ENCODE measurements around the gene TCF12. TPM values are rescaled to one million over a fixed set of nuclear protein-coding genes. Genes with fewer than 3 reads are reported as not detected.

Gene TCF12
- total and polyA plus RNA-seq, 2 of the 8 experiments (the other 6 are each of a cell fraction or from before 2014, with no cell fraction given) = 85.8 to 101 TPM

DNA sequence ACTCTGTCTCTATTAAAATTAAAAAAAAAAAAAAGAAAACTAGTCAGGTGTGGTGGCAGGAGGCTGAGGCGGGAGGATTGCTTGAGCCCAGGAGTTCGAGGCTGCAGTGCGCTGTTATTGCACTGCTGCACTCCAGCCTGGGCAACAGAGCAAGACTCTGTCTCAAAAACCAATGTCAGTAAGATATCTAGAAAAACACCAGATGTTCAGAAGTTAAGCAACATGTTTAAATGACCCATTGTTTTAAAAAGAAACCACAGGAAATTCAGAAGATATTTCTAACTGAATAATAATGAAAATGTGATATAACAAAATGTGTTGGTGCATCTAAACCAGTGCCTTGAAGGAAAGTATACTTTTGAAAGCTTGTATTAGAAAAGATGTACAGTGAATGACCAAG lies 254.5 kb downstream of the TCF12 start:
- no peak for FAIRE-seq
- H3K9me3 ChIP-seq (ENCODE audit: insufficient read depth in 2 of 2, low read depth in 1 of 2, low read length in 1 of 2) = no peaks in the 10 kb centered on the region
- no peak overlapping the region for H3K23ac ChIP-seq (ENCODE audit: insufficient read length)
- no peaks in the 10 kb centered on the region for H4K20me1 ChIP-seq (replicated peaks in 1 of 2; ENCODE audit: control insufficient read depth in 1 of 2, insufficient read depth in 2 of 2, low read length in 2 of 2)
- H2BK12ac ChIP-seq (ENCODE audit: low read depth, low read length) = no peak overlapping the region
- no peak overlapping the region for H2AK5ac ChIP-seq (ENCODE audit: low read depth, low read length)
- no peak overlapping the region for H3K4me2 ChIP-seq (ENCODE audit: insufficient read depth in 1 of 2, low read depth in 2 of 2, low read length in 2 of 2)
- no peak overlapping the region for H2BK120ac ChIP-seq (replicated peaks; ENCODE audit: low read depth, low read length)
- no peak overlapping the region for H3K14ac ChIP-seq (ENCODE audit: insufficient read length)
- no peak overlapping the region for H3K18ac ChIP-seq (ENCODE audit: extremely low read depth, low read length)
- no peaks in the 10 kb centered on the region; a peak in 1 of 8 replicates for H3K36me3 ChIP-seq (ENCODE audit: control insufficient read depth in 2 of 4, insufficient read depth in 4 of 4, low read length in 3 of 4)
- no peak overlapping the region for H3K9ac ChIP-seq (replicated peaks in 1 of 4; ENCODE audit: extremely low read depth in 1 of 4, low read depth in 3 of 4, low read length in 3 of 4)
- no peak overlapping the region for H3K4ac ChIP-seq (replicated peaks; ENCODE audit: insufficient read length, low read depth, low read length)
- no peaks in the 10 kb centered on the region; a peak in 1 of 7 replicates for H3K4me1 ChIP-seq (replicated peaks in 1 of 4; ENCODE audit: control insufficient read depth in 3 of 4, insufficient read depth in 4 of 4, low read length in 3 of 4)
- WGBS, 2 experiments (ENCODE audit: extremely low coverage in 1 of 2, insufficient coverage in 1 of 2, insufficient read length in 1 of 2, insufficient replicate concordance in 2 of 2, low coverage in 1 of 2, low lambda C conversion rate in 2 of 2, missing lambda C conversion rate in 1 of 2) = 98% methylated on average over 3 of the region's 3 CpGs; no CpG with 5 or more reads in 1 of the 2 experiments
- H4K8ac ChIP-seq (ENCODE audit: extremely low read depth, insufficient read depth, low read length) = no peak overlapping the region
- H3K56ac ChIP-seq (replicated peaks; ENCODE audit: insufficient read length, low read depth, low read length) = no peak overlapping the region
- no peak overlapping the region for H4K91ac ChIP-seq (replicated peaks; ENCODE audit: insufficient read length, low read length)
- H3K4me3 ChIP-seq (ENCODE audit: extremely low read depth in 1 of 4, insufficient read depth in 2 of 4, low read depth in 3 of 4, low read length in 4 of 4) = no peak overlapping the region
- H2AFZ ChIP-seq (ENCODE audit: low read length) = no peak overlapping the region
- H3K79me1 ChIP-seq (ENCODE audit: low read depth, low read length) = no peaks in the 10 kb centered on the region
- H2BK15ac ChIP-seq (ENCODE audit: low read length) = no peak overlapping the region
- ChIA-PET POLR2A (ENCODE audit: partially characterized antibody) (interaction anchor here (1.2 kb wide), 1 partner anchor 133 kb away, joined by 3 read pairs; no protein-coding TSS in a partner anchor), CTCF (ENCODE audit: partially characterized antibody) (interaction anchor here (1.0 kb wide), 1 partner anchor 31 kb away, joined by 3 read pairs; no protein-coding TSS in a partner anchor)
- no peak for DNase-seq (ENCODE audit: low read depth in 1 of 2, low spot score in 2 of 2)
- no peaks in the 10 kb centered on the region for H3K27me3 ChIP-seq (replicated peaks in 1 of 4; ENCODE audit: control insufficient read depth in 3 of 4, extremely low read depth in 1 of 4, insufficient read depth in 3 of 4, low read length in 3 of 4)
- H3K23me2 ChIP-seq (ENCODE audit: low read depth, low read length) = no peaks in the 10 kb centered on the region
- TF ChIP-seq NANOG (IDR thresholded peaks at IDR 0.05; ENCODE audit: insufficient read depth, low read depth, low read length, poor library complexity, severe bottlenecking) = no peak
- no peak for TF ChIP-seq CTBP2 (IDR thresholded peaks at IDR 0.05; ENCODE audit: borderline replicate concordance, insufficient read depth, insufficient read length, low read length)
- TF ChIP-seq SP2 (IDR thresholded peaks at IDR 0.05; ENCODE audit: low read length) = no peak
- no peak for TF ChIP-seq JUND (IDR thresholded peaks at IDR 0.05; ENCODE audit: low read length)
- TF ChIP-seq PHF8 (conservative IDR thresholded peaks at IDR 0.05; ENCODE audit: low read depth, low read length) = no peak
- TF ChIP-seq CBX8 (IDR thresholded peaks at IDR 0.05; ENCODE audit: borderline replicate concordance, low read depth, low read length) = no peak
- no peak overlapping the region for H2BK5ac ChIP-seq (ENCODE audit: low read depth, low read length)
- H4K5ac ChIP-seq (ENCODE audit: insufficient read length, low read depth, low read length) = no peak overlapping the region
- no peak overlapping the region for H2BK20ac ChIP-seq (ENCODE audit: low read length)
- H3K27ac ChIP-seq (ENCODE audit: low read depth, low read length) = no peak overlapping the region
- no peaks in the 10 kb centered on the region for H3K79me2 ChIP-seq (ENCODE audit: control insufficient read depth in 1 of 2, insufficient read depth in 2 of 2, low read length in 2 of 2)
